HG03457 (cell line): ENCODE data around the gene LSP1.
"Not testable (repeated sequence)": the region's sequence is repeated elsewhere in the genome, so short reads cannot be mapped to it uniquely, and the experiment has no call there.

ENCODE experiments used
- ATAC-seq: cut with Tn5 transposase; IDR thresholded peaks from one replicate; pipeline ENCODE4 v1.9.1; 2021; ENCODE audit warnings: moderate number of reproducible peaks; ENCODE audit not compliant: unreplicated experiment

The LSP1 gene

DNA sequence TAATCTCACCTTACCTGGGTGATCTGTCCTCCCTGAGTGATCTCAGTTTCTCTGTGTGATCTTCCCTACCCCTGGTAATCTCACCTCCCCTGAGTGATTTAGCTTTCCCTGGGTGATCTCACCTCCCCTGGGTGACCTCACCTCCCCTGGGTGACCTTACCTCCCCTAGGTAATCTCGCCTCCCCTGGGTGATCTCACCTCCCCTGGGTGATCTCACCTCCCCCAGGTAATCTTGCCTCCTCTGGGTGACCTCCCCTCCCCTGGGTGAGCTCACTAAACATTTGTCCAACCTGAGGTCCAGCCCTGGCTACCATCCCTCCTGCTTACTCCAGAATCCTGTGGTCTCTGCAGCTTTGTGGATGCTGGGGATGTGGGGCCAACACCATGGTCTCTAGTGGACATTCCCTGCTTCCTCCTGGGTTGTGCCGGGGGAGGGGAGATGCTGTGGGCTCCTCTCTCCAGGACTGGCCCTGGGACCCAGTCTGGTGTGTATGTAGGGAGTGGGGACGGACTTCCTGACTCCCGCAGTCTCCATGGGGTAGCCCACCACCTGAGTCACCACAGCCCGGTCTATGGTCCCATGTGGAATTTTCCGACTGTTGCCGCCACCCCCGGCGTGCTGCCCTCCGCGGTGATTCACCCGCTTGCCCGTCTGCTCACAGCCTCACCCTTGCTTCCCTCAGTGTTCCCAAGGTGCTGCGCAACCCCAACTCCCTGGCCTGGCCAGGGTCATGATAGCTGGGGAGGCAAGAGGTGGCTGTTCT, 9.9 kb downstream of the LSP1 start:
- ATAC-seq: no peak

DNA sequence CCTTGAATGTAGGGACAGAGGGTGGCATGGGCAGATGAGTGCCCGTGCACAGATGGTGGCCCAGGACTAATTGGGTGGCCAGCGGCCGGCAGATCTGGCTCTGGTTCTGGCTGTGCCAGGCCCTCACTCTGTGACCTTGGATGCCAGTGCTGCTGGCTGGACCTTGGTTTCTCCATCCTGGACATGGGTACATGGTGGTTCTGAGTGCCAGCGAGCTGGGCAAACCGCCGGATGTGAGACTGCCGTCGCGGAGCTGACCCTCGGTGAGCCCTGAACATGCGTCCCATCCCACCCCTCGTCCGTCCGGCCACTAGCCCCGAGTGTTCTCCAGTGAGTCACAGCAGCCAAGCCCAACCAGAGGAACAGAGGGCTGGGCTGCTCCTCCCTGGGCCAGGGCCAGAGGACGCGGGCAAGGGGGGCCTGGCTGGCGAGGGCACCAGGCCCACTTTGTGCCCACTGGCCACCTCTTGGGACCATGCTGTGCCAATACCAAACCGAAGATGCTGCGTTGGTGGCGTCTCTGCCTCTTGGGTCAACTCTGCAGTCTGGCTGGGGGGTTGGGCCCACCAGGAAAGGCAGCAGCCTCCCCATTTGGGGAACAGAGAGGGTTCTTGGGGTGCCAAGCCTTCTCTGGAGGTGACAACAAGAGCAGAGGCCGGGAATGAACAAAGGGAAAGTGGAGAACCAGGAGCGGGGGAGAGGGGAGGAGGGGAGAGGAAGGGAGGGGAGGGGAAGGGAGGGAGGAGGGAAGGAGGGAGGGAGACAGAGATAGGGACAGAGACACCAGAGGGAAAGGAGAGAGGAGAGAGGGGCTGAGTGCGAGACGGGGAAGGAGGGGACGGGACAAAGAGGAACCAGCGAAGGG, 10.7 kb downstream of the LSP1 start:
- ATAC-seq: no peak

DNA sequence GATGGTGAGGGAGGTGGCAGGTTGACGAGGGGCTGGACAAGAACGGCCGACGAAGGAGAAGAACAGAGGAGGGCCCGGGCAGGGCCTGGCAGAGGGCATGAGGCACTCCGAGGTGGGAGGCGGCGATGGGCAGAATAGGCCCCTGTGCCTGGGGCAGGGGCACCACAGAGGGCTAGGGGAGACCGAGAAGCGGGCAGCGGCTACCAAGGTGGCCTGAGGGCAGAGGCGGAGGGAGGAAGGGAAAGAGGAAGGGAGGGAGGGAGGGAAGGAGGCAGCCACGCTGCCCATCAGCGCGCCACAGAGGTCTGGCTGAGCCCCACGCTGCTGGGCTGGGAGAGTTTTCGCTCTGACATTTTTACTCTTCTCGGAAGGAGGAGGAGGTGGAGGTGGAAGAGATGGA, 11.3 kb downstream of the LSP1 start:
- ATAC-seq: no peak

DNA sequence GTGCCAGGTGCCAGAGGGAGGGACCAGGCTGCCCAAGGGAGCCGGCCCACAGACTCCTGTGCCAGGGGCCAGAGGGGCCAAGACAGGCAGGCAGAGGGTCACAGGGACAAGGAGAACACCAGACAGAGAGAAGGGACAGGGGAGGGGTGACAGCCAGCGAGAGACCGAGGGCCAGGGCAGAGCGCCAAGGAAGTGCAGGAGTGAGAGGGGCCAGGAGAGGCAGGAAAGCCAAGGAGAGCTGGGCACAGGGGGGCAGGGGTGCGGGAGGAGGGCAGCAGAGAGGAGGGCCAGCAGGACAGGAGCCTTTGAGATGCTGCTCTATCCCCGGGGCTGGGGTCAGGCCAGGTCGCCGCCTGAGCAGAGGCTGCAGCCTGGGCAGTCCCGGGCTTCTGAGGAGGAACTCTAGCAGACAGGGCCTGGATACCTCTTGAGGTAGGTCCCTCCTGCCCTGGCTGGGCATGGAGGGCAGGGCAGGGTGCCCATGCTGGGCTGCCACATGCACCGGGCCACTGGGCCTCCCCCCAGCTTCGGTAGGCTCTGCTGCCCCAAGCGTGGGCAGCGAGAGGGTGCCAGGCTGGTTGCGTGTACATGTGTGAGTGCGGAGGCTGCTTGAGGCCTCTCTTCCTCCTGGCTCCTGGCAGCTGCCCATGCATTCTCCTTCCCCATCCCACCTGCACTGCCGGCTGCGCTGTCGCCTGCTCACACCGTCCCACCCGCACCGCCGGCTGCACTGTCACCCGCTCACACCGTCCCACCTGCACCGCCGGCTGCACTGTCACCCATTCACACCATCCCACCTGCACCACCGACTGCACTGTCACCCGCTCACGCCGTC, 12.2 kb downstream of the LSP1 start:
- no peak for ATAC-seq

DNA sequence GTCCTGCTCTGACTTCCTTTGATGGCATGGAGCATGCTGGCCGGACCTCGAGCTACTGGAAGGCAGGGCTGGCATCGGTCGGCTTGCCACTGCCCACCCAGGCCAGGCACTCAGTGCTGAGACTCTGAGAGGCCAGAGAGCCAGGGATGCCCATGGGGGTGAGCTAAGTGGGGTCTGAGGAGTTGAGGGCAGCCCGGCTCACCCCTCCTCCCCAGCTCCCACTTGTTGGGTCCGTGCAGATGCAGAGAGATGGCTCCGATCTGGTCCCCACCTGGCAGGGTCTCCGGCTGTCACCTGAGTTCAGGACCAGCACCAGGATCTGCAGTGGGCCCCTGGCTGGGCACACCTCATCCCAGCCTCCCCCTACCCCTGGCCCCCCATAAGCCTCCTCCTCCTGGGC, 13.3 kb downstream of the LSP1 start:
- ATAC-seq: no peak

DNA sequence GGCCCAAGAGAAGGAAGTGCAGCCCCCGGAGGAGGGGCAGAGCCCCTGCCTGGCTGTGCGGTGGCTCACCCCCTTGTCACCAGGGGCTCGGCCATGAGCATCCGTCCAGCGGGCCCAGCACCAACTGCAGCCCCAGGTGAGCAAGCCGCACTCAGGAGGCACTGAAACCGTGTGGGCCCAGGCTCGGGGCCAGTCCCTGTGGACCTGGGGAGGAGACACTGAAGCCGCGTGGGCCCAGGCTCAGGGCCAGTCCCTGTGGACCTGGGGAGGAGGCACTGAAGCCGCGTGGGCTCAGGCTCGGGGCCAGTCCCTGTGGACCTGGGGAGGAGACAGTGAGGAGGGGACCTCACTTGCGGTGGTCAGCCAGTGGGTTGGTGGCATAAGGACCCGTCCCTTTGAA, 13.9 kb downstream of the LSP1 start:
- ATAC-seq: no peak

DNA sequence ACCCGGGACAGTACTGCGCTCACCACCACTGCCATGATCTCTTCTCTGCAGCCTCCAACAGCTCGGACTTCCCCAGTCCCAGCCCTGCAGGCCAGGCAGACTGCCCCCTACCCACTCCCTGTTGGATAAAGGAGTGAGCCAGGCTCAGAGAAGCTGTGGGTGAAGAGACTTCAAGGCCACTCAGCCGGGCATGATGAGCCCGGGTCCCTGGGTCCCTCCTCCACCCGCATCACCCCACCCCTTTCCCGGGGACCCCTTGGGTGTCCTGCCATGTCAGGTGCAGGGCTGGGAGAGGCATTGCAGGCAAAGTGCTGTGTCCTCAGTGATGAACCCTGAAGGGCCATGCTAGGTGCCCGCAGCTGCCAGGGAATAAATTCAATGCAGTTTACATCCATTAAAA, 14.5 kb downstream of the LSP1 start:
- no peak for ATAC-seq

DNA sequence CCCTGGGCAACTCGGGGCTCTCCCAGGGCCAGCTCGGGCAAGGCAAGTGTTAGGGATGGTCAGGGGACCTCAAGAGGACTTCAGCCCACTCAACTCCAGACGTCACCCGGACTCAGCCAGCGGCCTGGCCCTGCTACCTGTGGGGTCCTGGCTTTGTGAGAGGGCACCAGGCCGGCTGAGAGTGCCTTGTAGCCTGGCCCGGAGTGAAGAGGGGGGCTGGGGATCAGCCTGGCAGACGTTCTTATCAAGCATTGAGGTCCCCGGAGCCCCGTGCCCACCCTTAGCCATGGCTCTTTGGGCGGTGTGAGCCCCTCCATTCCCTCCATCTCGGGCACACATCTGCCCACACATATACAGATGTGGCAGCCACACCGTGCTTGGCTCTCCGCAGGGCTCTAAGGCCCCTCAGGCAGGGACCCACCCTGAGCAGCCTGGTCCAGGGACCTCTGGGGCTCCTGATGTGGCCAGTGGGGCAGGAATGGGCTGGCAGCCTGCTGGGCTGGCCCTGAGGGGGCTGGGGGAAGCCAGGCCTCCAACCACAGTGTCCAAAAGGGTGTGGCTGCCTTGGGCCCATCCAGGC, 15.3 kb downstream of the LSP1 start:
- ATAC-seq: no peak

DNA sequence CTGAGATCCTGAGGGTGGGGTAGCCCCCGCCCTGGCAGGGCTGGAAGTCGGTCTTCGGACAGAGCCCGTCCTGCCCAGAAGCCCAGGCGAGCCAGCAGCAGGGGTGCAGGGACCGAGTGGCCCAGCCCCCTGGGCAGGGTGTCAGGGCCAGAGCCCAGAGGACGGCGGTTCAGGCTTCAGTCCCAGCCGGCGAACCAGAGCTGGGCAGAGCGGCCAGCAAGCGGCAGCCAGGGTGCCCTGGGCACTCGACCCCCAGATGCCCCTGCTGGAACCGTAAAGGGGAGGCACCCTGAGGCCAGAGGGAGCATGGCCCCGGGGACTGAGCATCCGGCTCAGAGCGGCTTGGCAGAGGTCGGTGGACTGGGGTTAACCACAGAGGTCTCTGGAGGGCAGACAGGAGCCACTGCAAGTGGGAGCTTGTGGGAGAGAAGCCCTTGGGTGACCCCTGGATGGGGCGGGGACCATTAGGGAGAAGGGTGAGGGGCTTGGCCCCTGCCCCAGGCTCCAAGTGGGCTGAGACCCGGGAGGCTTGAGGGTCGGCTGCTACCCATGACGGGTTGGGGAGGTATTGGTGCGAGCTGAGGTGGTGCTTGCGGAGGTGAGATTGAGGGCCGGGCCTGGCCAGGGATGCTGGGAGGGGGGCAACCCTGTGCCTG, 15.9 kb downstream of the LSP1 start:
- ATAC-seq: no peak

DNA sequence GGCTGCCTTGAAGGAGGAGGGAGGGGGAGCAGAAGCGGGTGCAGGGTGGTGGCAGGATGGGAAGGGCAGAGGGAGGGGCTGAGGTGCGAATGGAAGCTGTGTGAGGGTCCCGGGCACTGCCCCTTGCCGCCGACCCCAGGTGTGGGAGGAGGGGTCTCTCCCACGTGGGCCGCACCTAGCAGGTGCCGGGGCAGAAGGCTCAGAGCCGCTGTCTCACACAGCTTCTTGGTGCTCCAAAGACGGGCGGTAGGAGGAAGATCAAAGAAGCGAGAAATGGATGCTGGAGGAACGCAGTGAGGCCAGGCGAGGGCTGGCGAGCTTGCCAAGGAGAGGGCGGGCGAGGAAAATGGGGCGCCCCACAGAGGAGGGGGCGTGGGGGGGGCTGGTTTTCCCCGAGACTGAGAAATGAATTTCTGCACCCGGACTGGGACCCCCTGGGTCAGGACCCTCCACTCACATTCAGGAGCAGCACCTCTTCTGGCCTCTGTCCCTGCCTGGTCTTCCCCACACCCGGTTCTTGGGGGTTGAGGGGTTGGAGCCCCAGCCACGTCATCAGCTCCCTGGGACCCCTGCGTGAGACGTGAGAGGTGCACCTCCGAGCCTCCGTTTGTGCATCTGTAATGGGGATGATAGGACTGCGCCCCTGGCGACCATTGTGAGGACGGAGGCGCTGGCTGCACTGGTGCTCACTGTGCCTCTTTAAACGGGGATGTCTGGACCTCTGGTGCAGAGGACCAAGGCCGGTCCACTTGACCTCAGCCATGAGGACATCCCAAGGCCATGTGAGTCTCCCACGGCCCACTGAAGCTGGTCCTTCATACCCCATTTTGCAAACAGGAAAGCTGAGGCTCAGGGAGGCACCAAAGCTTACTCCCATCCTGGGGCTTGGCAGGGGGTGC, 16.8 kb downstream of the LSP1 start:
- no peak for ATAC-seq

DNA sequence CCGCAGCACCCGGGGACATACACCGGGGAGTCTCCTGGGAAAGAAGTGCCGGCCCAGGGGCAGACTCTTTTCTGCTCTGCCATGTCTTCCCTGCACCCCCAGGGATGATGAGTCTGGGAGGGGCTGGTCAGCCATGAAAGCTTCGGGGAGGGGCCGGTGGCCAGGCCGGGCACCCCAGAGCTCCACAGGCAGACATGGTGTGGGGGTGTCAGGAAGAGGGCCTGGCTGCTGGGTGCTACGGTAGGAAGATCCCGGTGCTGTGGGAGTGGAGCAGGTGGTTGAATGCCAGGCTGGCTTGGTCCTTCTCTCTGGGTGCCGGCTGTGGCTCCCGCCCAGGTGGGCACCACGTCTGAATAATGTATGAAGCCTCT, 17.4 kb downstream of the LSP1 start:
- ATAC-seq: no peak

DNA sequence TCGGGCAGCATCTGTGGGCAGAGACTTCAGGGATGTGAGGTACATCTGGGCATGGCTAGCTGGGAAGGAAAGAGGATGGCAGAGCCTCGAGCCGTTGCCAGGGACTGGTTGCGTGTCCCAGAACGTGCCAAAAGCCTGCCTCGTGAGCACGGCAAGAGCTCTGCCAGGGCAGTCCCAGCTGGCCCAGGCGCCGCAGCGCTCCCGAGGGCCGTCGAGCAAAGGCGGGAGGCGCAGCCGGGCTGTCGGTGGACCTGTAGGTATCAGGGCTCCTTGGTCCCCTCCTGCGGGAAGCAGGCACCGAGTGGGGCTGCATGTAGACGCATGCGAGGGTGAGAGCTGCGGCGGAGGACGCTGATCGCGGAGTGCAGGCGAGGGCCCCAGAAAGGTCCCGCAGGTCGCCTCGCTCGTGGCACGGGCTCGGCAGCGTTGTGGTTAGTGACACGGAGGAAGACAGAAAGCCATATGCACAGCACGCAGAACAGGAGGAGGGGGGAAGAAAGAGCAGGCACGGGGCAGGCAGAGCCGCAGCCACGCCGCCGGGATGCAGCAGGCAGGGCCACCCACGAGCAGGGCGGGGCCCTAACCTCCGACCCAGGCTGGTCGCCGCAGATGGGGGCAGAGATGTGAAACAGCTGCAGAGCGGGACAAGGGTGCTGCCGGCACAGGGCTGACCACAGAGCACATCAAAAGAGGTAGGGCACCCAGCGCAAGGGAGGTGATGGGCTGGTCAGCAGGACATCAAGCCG, 18.0 kb downstream of the LSP1 start:
- no peak for ATAC-seq

DNA sequence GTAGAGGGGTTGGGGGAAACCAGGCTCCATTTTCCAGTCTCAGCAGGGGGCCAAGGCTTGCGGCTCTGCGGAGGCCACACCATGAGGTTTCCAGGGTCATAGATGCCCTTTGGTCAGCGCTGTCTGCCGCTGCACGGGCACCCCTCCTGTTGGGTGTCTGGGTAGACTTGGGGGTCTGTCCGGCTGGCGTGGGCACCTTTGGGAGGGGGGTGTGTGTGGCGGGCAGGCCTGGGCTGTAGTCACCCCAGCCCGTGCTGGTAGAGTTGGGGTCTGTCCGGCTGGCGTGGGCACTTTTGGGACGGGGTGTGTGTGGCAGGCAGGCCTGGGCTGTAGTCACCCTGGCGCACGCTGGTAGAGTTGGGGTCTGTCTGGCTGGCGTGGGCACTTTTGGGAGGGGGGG, 18.6 kb downstream of the LSP1 start:
- no peak for ATAC-seq

DNA sequence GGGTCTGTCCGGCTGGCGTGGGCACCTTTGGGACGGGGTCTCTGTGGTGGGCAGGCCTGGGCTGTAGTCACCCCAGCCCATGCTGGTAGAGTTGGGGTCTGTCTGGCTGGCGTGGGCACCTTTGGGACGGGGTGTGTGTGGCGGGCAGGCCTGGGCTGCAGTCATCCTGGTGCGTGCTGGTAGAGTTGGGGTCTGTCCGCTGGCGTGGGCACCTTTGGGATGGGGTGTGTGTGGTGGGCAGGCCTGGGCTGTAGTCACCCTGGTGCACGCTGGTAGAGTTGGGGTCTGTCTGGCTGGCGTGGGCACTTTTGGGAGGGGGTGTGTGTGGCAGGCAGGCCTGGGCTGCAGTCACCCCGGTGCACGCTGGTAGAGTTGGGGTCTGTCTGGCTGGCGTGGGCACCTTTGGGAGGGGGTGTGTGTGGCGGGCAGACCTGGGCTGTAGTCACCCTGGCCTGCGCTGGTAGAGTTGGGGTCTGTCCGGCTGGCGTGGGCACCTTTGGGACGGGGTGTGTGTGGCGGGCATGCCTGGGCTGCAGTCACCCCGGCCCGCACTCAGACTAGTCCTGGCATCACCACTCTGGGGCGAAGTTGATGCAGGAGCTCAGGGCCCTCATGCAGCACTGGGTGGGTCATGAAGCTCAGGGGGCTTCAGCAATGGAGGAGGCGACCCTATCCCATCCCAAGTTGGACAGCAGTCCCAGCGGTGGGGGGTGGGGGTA, 19.5 kb downstream of the LSP1 start:
- no peak for ATAC-seq

DNA sequence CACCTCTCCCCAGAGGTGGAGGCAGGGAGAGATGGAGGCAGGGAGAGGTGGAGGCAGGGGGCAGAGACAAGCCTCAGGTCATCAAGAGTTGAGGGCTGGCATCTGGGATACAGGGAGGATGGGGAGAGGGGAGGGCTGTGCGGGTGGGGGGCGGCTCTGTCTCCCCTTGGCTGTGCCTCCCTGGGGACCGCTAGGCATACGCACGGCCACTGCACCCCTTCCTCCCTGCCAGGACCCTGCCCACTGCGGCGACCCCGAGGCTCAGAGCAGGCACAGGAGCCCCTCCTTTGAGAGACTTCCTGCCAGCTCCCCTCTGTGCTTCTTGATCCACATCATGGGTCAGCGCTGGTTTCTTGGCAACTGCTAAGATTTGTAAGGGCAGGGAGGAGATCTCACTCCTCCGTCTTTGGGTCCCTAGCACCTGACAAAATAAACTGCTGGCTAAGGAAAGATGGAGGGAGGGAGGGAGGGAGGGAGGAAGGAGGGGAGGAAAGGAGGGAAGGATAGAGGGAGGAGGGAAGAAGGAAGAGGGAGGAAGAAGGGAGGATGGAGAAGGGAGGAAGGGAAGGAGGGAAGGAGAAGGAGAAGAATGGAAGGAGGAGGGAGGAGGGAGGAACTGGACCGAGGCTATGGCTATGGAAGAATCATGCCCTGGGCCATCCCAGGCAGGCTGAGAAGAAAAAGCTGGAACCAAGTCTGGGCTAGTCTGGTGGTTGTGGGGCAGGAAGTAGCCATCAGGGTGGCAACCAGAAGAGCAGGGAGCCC, 20.3 kb downstream of the LSP1 start:
- no peak for ATAC-seq

DNA sequence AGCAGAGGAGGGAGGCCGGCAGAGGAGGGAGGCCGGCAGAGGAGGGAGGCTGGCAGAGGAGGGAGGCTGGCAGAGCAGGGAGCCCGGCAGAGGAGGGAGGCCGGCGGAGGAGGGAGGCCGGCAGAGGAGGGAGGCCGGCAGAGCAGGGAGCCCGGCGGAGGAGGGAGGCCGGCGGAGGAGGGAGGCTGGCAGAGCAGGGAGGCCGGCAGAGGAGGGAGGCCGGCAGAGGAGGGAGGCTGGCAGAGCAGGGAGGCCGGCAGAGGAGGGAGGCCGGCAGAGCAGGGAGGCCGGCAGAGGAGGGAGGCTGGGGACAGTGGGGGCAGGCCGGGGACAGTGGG, 20.9 kb downstream of the LSP1 start:
- not testable (repeated sequence) for ATAC-seq

DNA sequence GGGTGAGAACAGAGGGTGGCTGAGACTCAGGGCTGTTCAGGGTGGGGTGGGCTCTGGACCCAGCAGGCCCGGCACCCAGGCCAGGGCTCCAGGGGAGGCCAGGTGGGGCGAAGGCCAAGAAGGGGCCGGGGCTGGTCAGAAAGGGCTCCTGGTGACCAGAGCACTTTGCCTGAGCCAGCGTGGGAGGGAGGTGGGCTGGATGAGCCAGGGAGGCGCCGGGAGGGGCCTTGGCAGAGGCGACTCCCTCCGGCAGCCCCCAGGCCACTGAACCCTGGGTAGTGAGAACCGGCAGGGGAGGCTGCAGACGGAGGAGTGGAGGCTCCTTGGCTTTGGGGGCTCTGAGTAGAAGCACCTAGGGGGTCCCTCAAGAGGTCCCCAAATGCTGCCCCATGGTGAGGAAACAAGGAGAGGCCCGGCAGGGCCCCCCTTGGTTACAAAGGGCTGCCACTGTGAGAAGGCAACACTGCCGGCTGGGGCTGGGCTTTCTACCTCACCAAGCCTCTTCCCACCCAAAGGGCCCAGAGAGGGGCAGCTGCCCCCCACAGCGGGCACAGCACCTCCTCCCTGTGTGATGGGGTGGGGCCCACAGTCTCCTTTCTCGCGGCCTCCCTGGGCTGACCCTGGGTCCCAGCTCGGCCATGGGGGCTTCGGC, 21.7 kb downstream of the LSP1 start:
- not testable (repeated sequence) for ATAC-seq
